IMR-90 (cell line): ENCODE data around the gene HMOX1. TPM values are rescaled to one million over a fixed set of nuclear protein-coding genes. Genes with fewer than 3 reads are reported as not detected.

Experiments used
- ATAC-seq: fragments of 200-7000 bp; cut with Tn5 transposase; 2 replicates; pipeline ENCODE4 v1.9.1; 2020; ENCODE audit warnings: low read depth, mild to moderate bottlenecking, moderate library complexity
- BruUV-seq: library from RNA; stranded (reverse); fragments of 400-500 nt; replicated peaks from 2 replicates; lab custom pipeline; 2021; lab: Mats Ljungman, UMichigan
- CTCF ChIA-PET: fragments of 300-600 bp; formaldehyde crosslinking; extraction: SDS; loops from one replicate; lab custom pipeline; 2021; ENCODE audit warnings: antibody characterized with exemption; lab: Yijun Ruan, JAX
- POLR2A ChIA-PET: fragments of 300-600 bp; sonication (Branson Sonifier 250); formaldehyde crosslinking; loops from one replicate; lab custom pipeline; 2022; ENCODE audit warnings: antibody characterized with exemption; ENCODE audit not compliant: unreplicated experiment; lab: Charles Lee
- DNase-seq: peaks from one replicate; pipeline ENCODE4 v3.0.0; 2013
- H2AFZ ChIP-seq: replicated peaks from 2 replicates; pipeline ENCODE3; 2013; ENCODE audit warnings: low read length, mild to moderate bottlenecking; ENCODE audit not compliant: poor library complexity
- H2AK5ac ChIP-seq: 2 replicates; pipeline ENCODE4 v1.6.1; 2013; ENCODE audit warnings: low read depth, low read length, inconsistent platforms
- H2AK9ac ChIP-seq: replicated peaks from 2 replicates; pipeline ENCODE3; 2013; ENCODE audit warnings: mild to moderate bottlenecking, low read depth, low read length, moderate library complexity; ENCODE audit not compliant: poor library complexity
- H2BK120ac ChIP-seq: 2 replicates; pipeline ENCODE4 v1.6.1; 2013; ENCODE audit warnings: low read depth, low read length, inconsistent platforms
- H2BK15ac ChIP-seq: 3 replicates; pipeline ENCODE4 v1.6.1; 2013; ENCODE audit warnings: low read depth, low read length, inconsistent platforms
- H2BK20ac ChIP-seq: 2 replicates; pipeline ENCODE4 v1.6.1; 2013; ENCODE audit warnings: low read depth, mild to moderate bottlenecking, inconsistent platforms, low read length, moderate library complexity
- H2BK5ac ChIP-seq: 2 replicates; pipeline ENCODE4 v1.6.1; 2013; ENCODE audit warnings: mild to moderate bottlenecking, low read depth, low read length, inconsistent platforms; ENCODE audit not compliant: poor library complexity, severe bottlenecking
- H3K14ac ChIP-seq: replicated peaks from 2 replicates; pipeline ENCODE4 v1.6.1; 2013; ENCODE audit warnings: low read depth, low read length, inconsistent platforms
- H3K18ac ChIP-seq: 2 replicates; pipeline ENCODE4 v1.6.1; 2013; ENCODE audit warnings: low read depth, low read length, control low read depth
- H3K23ac ChIP-seq: 2 replicates; pipeline ENCODE4 v1.6.1; 2013; ENCODE audit warnings: low read depth, low read length, inconsistent platforms
- H3K27ac ChIP-seq: 2 replicates; pipeline ENCODE4 v1.5.1; 2013; ENCODE audit warnings: mild to moderate bottlenecking, control low read depth, low read length; ENCODE audit not compliant: insufficient read depth
- H3K27me3 ChIP-seq: 2 replicates; pipeline ENCODE4 v1.6.1; 2013; ENCODE audit warnings: low read length; ENCODE audit not compliant: control insufficient read depth, insufficient read depth
- H3K36me3 ChIP-seq: 2 replicates; pipeline ENCODE4 v1.6.1; 2013; ENCODE audit warnings: low read length, mixed read lengths; ENCODE audit not compliant: control insufficient read depth, insufficient read depth
- H3K4ac ChIP-seq: 2 replicates; pipeline ENCODE4 v1.6.1; 2013; ENCODE audit warnings: low read depth, low read length, inconsistent platforms
- H3K4me1 ChIP-seq: 2 replicates; pipeline ENCODE4 v1.6.1; 2013; ENCODE audit warnings: low read length, mixed read lengths; ENCODE audit not compliant: control insufficient read depth, insufficient read depth
- H3K4me2 ChIP-seq: 2 replicates; pipeline ENCODE4 v1.6.1; 2013; ENCODE audit warnings: low read depth, mild to moderate bottlenecking, control low read depth, low read length, moderate library complexity
- H3K4me3 ChIP-seq: 2 replicates; pipeline ENCODE4 v1.5.1; 2013; ENCODE audit warnings: low read depth, mild to moderate bottlenecking, control low read depth, low read length, moderate library complexity; ENCODE audit not compliant: insufficient read depth
- H3K56ac ChIP-seq: 2 replicates; pipeline ENCODE4 v1.6.1; 2013; ENCODE audit warnings: low read length, inconsistent platforms; ENCODE audit not compliant: insufficient read depth; ENCODE audit errors: extremely low read depth
- H3K79me1 ChIP-seq, 2 experiments: 2 replicates each; pipeline ENCODE4 v1.6.1; 2013; ENCODE audit warnings: low read length in 2 of 2, inconsistent platforms in 1 of 2, low read depth in 1 of 2
- H3K9ac ChIP-seq: 2 replicates; pipeline ENCODE4 v1.6.1; 2013; ENCODE audit warnings: low read depth, low read length, control low read depth
- H3K9me1 ChIP-seq: 2 replicates; pipeline ENCODE4 v1.6.1; 2013; ENCODE audit warnings: low read length, inconsistent platforms; ENCODE audit not compliant: insufficient read depth
- H3K9me3 ChIP-seq: 2 replicates; pipeline ENCODE4 v1.6.1; 2013; ENCODE audit warnings: low read length; ENCODE audit not compliant: control insufficient read depth, insufficient read depth
- H4K20me1 ChIP-seq: 2 replicates; pipeline ENCODE4 v1.6.1; 2013; ENCODE audit warnings: low read length, inconsistent platforms; ENCODE audit not compliant: insufficient read depth
- H4K5ac ChIP-seq: 2 replicates; pipeline ENCODE4 v1.6.1; 2013; ENCODE audit warnings: mild to moderate bottlenecking, low read depth, low read length, control low read depth
- H4K8ac ChIP-seq, 2 experiments: 2 replicates each; pipeline ENCODE4 v1.6.1; 2013; ENCODE audit warnings: low read depth in 2 of 2, low read length in 2 of 2, control low read depth in 1 of 2, inconsistent platforms in 1 of 2
- H4K91ac ChIP-seq: 2 replicates; pipeline ENCODE4 v1.6.1; 2013; ENCODE audit warnings: low read depth, low read length, inconsistent platforms; ENCODE audit not compliant: insufficient read depth
- BHLHE40 ChIP-seq: fragments of 150-350 bp; IDR thresholded peaks from 2 replicates; pipeline ENCODE4 v1.6.1; 2016; ENCODE audit warnings: mild to moderate bottlenecking, low read depth, low read length
- MAZ ChIP-seq: IDR thresholded peaks from 2 replicates; pipeline ENCODE4 v1.6.1; 2012; ENCODE audit warnings: low read depth, mild to moderate bottlenecking, low read length, improper control_type of control experiment, moderate library complexity, borderline replicate concordance
- WGBS, 2 experiments: methylation state at CpG; one replicate each; pipeline versions ENCODE4 v1.1.5 to v1.1.7; 2013; ENCODE audit warnings: missing lambda C conversion rate in 2 of 2; ENCODE audit not compliant: insufficient read length in 1 of 2; ENCODE audit errors: extremely low coverage in 2 of 2; 5-methylcytosine and 5-hydroxymethylcytosine counted together
- dilution Hi-C: fragments of 300-500 bp; cut with HindIII; formaldehyde crosslinking; loops from one replicate; pipeline ENCODE4 v1.14.3; 2018; ENCODE audit warnings: low sequenced_read_pairs; ENCODE audit not compliant: unreplicated experiment
- in situ Hi-C: fragments of 300-500 bp; cut with MboI; formaldehyde crosslinking; loops from 3 replicates; pipeline ENCODE4 v1.14.3; 2019; ENCODE audit warnings: low sequenced_read_pairs, inconsistent platforms, mixed read lengths
- intact Hi-C: fragments of 100-400 bp; cut with micrococcal nuclease; formaldehyde crosslinking; loops from 2 replicates; pipeline ENCODE4 v1.10.0; 2022
- polyA plus RNA-seq, 3 experiments: library from polyadenylated mRNA; depleted of rRNA; stranded (reverse); fragments of >200 nt; gene quantifications; 2 replicates each; pipeline ENCODE4 v1.2.3, GENCODE V29; 2012; ENCODE audit warnings: low replicate concordance in 1 of 3
- total RNA-seq: library from RNA; depleted of rRNA; stranded (reverse); fragments of >200 nt; gene quantifications from 2 replicates; pipeline ENCODE4 v1.2.3, GENCODE V29; 2012

The HMOX1 gene
- total and polyA plus RNA-seq, 2 of the 4 experiments (the other 2 are of a cell fraction): 23.1 to 50.5 TPM

GRCh38 chr22:35398591-35398973 is 17.7 kb downstream of the HMOX1 start:
- CTCF ChIA-PET: interaction anchor here (1.1 kb wide), 1 partner anchor 32 kb away, joined by 3 read pairs; no protein-coding TSS in a partner anchor
- intact Hi-C loops: no loop called here
- TF ChIP-seq BHLHE40: no peak
- TF ChIP-seq MAZ: no peak
- peaks cover 12 to 19% of the 10 kb centered on the region in 2 experiments for H3K79me1 ChIP-seq
- no peaks in the 10 kb centered on the region; the same call in 1 of the 2 replicates for H3K9me1 ChIP-seq
- no TSS peak for BruUV-seq
- no peak overlapping the region for H2AK5ac ChIP-seq
- no peak overlapping the region for H3K14ac ChIP-seq
- WGBS, 2 experiments: 100% methylated on average over 1 of the region's 4 CpGs; no CpG with 5 or more reads in 1 of the 2 experiments
- DNase-seq: no peak
- no peak overlapping the region for H3K9ac ChIP-seq
- no peak overlapping the region for H4K5ac ChIP-seq
- no peak for ATAC-seq
- no peak overlapping the region for H3K4me2 ChIP-seq
- no peaks in the 10 kb centered on the region for H3K9me3 ChIP-seq
- no peak overlapping the region for H2BK5ac ChIP-seq
- H2BK15ac ChIP-seq: no peak overlapping the region
- H2AFZ ChIP-seq: no peak overlapping the region
- no peak overlapping the region; a peak in 1 of 4 replicates for H4K8ac ChIP-seq
- no peak overlapping the region for H3K27ac ChIP-seq
- POLR2A ChIA-PET: no interaction called here
- H2BK20ac ChIP-seq: no peak overlapping the region
- H3K27me3 ChIP-seq: no peaks in the 10 kb centered on the region
- H3K56ac ChIP-seq: no peak overlapping the region
- no peak overlapping the region for H3K18ac ChIP-seq
- no peak overlapping the region for H3K4ac ChIP-seq
- H2BK120ac ChIP-seq: no peak overlapping the region
- no peak overlapping the region for H2AK9ac ChIP-seq
- H4K20me1 ChIP-seq: no peaks in the 10 kb centered on the region
- no peak overlapping the region for H3K4me3 ChIP-seq
- H3K23ac ChIP-seq: no peak overlapping the region
- peaks cover 2% of the 10 kb centered on the region; the same call in 1 of the 2 replicates for H3K4me1 ChIP-seq
- in situ Hi-C loops: no loop called here
- no peak overlapping the region for H4K91ac ChIP-seq
- dilution Hi-C loops: no loop called here
- peaks cover 10% of the 10 kb centered on the region for H3K36me3 ChIP-seq
